RCC 7860 (cell line): ENCODE data around the gene KRT33A.
"Not testable (repeated sequence)": the region's sequence is repeated elsewhere in the genome, so short reads cannot be mapped to it uniquely, and the experiment has no call there.

Experiments used
- DNase-seq: peaks from one replicate; pipeline ENCODE4 v3.0.0-alpha.2; 2015; ENCODE audit warnings: low spot score
- FAIRE-seq: peaks from 2 replicates; lab custom pipeline; 2012; peaks lifted over from hg19 to GRCh38; lab: Jason Lieb, UNC

KRT33A gene

DNA sequence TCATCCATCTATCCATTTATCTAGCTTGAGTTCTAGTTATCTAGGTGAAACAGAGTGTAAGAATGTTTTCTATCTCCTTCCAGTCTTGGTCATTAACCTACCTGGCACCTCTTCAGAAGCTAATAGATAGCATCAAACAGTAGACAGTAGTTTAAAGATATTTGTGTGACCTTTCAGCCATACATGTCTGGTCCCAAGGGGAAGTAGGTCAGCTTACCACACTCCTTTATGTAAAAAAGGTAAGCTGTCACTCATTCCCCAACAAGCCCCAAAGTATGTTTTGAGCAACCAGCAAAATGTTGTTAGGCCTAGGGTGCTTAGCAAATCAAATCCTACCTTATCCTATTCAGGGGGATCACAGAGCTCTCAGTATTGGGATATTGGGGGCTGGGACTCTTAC lies 15.4 kb upstream of the KRT33A start:
- FAIRE-seq: no peak
- DNase-seq: no peak

DNA sequence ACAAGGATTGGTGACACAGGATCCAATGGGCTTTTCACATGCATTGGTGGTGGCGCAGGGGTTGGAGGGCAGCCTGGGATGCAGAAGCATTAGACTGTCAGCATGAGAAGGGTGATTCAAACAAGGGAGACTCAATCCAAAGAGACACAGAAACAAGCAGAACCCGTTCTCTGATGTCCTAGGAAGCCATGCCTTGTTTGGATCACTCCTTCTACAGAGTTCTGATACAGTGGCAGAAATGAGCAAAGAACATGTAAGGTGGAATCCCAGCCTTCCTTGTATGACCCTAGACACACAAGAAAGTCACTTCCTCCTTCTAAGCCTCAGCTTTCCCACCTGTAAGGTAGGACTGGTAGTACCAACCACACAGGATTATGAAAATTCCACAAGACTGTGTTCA lies 13.3 kb upstream of the KRT33A start:
- FAIRE-seq: no peak

DNA sequence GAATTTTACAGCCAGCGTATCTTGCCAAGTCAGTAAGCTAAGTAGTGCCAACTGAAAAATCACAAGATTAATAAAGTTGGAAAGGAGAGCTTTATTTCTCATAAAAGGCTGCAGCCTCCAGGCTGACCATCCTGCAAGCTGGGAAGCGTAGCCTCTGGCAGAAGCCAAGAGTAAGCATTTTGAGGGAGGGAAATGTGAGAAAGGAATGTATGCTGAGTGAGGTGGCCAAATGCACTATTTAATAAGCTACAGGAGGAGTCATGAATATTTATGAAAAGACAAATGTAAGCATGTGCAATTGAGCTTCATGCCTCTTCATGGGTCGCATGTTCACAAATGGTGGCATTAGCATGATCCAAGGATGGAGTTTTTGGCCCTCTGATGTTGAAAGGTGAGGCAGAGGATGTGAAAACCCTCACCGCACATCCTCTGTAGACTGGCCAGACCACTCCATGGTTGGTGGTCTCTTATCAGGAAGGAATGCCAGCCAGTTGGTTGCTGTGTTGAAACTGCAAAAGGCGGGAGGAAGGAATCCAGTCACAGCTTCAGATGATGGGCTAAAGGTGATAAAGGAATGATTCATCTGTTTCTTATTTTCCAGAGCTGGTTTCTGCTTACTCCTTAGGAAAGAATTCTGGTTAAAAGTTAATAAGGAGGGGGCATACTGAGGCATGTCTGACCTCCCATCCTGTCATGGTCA lies 9.8 kb upstream of the KRT33A start:
- FAIRE-seq: peak; percentile 98
- peak; percentile 98 for DNase-seq

More for the DNA sequence above, 13.3 kb upstream of the KRT33A start:
- DNase-seq: no peak

DNA sequence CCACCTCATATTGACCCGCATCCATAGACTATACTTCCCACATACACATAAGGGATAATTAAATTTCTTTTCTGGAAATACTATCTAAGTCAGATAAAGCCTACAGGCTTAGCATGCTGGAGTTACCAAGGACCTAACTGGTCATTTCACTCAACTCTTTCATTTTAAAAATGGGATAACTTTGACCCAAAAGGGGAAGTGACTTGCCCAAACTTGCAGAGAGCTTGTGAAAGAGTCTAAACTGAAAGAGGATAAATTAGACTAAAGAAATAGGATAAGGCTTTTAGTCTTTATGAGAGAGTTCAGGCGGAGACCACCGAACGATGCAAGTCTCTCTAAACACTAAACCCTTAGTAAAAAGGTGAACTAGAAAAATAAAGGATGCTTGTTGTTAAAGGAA lies 3.9 kb upstream of the KRT33A start:
- FAIRE-seq (no peak), DNase-seq (no peak)

DNA sequence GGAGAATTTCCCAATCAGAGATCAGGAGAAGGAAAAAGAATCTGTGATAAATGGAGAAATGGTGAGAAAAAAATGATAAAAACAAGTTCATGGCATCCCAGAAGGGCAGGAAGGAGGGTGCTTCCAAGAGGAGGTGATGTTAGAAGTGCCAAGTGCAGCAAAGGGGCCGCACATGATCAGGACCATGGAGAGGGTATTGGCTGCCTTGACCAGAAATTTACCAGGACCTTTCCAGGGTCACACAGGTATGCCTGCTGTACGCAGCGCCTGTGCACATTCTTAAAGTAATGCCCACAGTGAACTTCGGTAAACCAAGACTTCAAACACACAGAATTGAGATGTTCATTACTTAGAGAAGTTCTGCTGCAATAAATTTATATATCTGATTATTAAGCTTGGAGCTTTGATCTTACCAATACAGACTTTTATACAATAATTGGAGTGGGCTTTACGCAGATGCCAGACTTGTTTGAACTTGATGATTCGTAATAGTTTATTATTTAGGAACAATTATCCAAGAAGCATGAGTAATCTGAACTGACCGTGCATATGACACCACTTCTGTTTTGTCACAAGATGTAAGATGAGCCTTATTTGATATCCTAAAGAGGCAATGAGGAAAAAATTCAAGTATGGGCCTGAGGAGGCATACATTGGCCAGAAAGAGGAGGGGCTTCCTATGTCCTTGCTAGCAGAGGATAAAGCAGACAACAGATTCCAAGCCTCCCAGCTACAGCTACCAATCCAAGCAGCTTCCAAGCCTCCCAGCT lies 2.2 kb upstream of the KRT33A start:
- FAIRE-seq (no peak), DNase-seq (no peak)

DNA sequence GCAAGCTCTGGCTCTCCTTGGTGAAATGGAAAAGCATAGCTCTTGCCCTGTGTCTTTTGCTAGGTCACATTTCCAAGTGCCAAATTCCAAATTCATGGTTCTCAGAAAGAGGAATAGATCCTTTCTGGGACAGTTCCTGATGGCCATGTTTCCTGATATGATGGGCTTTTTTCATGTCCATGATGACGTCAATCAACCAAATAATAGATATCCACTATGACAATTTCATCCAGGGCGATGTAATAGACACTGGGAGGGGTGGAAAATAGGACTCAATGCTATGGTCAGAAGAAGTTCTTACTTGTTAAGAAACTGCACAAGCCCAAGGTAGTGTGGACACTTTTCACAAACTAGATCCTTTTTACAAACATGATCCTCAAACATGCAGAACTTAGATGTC lies 549 bp upstream of the KRT33A start:
- no peak for DNase-seq
- no peak for FAIRE-seq

DNA sequence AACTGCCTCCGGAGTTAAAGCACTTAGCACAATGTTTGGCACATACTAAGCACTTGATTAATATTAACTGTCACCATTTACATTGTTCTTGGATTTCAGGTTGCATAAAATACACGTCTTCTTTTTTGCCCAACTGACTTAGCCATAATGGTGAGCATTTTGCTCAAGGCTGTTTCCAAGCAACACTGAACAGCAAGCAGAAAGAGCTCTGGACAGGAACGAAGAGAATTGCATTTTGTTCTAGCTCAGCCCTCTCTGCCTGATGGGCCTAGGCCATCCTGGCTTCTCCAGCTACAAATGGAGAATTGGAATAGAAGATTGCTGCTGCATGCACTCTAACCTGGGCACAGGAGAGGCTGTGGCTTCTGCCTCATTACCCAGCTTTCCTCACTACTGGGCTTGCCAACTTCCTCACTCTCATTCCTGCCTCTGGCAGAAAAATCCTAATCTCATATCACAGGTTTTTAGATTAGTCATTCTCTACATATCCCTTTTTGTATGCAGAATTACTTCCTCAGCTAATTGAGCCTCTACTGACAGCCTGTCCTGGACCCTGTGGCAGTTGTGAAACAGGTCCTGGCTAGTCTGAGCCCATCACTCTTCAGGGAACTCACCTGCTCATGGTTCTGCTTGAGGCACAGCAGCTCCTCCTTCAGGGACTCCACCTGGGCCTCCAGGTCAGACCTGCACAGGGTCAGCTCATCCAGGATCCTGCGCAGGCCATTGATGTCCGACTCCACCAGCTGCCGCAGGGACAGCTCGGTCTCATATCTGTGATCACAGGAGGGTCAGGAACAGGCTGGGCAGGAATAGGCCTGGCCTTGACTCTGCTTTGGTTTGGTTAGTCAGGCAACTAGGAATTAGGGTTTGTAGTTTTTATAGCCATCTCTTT lies 2.5 kb downstream of the KRT33A start:
- no peak for FAIRE-seq
- no peak for DNase-seq

DNA sequence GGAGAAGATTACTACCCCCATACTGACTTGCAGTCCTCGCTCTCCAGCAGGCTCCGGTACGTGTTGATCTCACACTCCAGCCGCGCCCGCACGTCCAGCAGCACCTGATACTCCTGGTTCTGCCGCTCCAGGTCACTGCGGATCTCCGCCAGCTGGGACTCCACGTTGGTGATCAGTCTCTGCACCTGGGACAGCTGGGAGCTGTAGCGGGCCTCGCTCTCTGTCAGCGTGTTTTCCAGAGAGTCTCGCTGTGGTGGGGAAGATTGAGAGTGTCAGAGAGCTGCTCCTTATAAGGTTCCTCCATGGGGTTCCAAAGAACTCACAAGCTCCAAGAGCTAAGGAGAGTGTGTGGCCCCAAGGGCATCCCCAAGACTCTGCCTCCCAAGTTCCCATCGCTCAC lies 4.2 kb downstream of the KRT33A start:
- not testable (repeated sequence) for DNase-seq, FAIRE-seq

DNA sequence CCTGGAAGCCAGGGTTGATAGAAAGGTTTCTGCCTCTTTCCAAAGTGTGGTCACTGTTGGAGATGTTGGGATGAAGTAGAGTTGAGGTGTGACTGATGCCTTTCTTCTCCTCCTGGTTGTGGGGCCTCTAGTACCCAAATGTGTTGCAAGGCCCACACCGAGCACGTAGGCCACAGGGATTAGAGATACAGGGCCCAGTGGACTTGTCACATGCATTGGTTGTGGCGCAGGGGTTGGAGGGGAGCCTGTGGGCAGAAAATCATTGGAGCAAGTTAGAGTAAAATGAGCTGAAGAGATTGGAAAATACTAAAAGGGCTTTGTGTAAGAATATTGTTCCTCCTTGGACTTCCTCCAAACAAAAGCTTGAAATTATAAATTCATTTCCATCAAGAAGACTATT lies 4.6 kb downstream of the KRT33A start:
- DNase-seq (no peak), FAIRE-seq (no peak)

DNA sequence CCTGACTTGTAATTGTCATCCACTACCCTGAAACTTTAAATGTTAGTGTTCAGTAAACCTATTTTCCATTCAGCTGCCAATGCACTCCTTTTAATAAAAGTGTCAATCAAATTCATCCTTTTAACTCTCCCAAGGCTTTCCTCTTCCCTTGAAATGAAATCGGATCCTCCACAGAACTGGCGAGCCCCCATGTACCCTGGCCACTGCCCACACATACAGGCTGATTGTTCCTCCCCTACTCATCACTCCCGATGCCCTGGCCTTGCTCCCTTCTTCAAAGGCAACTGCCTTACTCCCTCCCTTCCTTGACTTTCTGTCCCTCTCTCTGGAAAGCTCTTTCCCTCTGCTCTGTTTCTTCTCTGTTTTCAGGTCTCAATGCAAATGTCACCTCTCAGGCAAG lies 7.6 kb downstream of the KRT33A start:
- no peak for FAIRE-seq
- DNase-seq: no peak

DNA sequence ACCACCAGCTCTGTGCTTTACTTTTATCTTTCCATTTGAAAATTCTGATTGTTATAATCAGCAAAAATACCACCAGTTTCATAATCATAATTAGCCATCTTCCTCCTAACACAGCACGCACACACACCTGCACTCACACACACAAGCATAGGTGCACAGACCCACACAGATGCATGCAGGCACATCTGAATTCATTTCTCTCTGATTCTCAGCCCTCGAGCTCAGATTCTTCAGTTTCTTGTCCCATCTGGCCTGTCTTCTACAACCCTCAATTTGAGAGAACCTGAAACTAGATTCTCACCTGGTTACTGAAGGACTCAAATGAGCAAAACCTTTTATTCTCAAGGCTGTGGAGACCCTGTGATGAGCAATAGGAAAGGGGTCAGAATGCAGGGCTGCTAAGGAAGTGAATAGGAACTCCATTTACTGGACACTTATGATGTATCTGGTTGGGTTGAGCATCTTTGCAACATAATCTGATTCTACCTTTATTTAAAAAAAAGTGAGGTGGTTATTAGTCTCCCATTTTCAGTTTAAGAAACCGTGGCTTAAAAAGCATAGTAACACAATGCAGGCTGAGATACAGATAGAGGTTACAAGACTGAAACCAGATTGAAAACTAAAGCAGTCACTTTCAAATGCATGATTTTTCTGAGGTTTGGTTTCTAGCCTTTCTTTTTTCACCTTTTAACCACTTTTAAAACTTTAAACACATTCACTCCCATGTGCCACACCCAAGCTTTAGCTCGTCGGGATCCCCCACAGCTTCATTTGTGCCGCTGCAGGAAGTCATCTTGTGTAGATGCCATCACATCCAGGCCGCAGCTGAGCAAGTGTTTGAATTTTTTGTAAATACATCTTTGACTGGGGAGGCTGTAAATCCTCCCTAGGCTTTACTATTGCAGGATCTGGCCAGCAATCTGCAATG lies 9.4 kb downstream of the KRT33A start:
- no peak for FAIRE-seq
- no peak for DNase-seq

DNA sequence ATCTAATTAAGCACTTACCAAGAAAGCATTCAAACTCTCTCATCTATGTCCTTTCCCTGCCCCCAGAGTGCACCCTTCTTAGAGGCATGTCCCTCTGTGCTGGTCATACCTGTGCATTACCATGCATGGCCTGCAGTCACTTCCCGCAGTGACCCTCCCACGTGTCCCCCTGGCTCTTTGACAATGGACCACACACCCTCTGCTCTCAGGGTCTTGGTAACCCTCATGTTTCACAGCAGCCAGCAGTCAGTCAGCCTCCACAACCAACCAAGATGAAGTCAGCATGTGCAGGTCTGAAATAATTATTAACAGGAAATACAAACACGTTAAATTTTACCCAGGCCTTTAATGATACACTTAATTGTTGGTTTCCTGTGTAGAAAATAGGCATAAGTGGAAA lies 10.1 kb downstream of the KRT33A start:
- no peak for DNase-seq
- FAIRE-seq: no peak

DNA sequence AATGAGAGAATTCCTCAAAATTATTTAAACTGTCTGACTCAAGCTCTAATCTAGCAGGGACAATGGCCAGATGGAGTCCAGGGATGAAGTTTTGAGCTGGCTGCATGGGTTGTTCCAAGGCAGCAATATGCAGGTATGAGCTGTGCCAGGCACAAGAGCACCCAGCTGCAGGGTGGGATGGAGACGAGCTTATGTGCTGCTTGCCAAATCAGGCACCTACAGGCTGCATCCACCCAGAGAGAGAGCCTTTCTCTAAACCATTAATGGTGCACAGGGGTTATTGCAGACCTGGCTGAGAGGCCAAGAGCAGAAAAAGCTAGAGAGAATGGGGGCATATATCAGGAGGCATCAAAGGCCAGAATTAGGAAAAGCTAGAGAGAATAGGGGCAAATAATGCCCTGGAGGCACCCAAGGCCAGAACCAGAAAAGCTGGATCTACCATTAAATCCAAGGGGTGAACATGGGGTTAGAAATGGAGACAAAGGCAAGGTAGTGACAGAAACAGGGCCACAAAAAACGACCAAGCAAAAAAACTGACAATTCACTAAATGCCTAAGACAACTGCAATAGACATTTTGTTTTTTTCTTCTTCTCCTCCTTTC lies 11.0 kb downstream of the KRT33A start:
- DNase-seq (no peak), FAIRE-seq (no peak)

DNA sequence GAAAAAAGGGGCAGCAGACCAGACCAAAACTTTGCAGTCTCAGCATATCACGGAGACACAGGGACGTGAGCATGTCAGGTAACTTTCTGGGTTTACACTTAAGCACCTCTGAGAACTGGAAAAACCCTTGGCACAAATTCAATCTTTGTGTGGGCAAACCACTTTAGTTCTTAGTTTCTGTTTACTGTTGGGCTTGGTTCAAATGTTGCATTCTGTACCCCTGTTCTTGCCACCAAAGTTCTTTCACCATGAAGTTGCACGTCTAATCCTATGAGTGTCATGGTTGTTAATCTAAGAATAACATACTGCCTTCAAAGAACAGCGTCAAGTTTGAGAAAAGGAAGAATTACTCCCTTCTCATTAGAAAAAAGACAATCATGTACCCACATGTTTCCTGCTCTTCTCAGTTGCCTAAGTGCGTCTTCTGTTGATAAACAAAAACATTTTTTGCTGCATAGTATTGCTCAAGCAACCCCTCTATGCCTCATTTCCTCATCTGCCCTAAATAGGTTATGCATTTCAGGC lies 11.6 kb downstream of the KRT33A start:
- FAIRE-seq: no peak
- no peak for DNase-seq

DNA sequence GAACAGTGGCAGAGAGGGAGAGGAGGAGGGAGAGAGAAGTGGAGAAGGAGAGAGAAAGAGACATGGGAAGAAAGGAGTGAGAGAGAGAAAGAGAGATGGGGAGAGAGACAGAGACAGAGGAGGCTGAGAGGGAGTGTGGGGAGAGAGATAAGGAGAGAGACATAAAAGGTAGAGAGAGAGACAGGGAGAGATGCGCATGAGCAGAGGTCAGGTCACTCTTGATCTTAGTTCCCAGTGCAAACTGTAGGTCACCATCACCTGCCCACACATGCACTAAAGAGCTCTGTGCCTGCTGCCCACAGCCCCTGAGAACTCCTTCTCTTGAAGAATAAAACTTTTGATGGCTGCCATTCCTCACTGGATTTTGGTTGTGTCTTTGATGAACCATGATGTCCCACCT lies 14.9 kb downstream of the KRT33A start:
- FAIRE-seq: no peak
- DNase-seq: no peak

DNA sequence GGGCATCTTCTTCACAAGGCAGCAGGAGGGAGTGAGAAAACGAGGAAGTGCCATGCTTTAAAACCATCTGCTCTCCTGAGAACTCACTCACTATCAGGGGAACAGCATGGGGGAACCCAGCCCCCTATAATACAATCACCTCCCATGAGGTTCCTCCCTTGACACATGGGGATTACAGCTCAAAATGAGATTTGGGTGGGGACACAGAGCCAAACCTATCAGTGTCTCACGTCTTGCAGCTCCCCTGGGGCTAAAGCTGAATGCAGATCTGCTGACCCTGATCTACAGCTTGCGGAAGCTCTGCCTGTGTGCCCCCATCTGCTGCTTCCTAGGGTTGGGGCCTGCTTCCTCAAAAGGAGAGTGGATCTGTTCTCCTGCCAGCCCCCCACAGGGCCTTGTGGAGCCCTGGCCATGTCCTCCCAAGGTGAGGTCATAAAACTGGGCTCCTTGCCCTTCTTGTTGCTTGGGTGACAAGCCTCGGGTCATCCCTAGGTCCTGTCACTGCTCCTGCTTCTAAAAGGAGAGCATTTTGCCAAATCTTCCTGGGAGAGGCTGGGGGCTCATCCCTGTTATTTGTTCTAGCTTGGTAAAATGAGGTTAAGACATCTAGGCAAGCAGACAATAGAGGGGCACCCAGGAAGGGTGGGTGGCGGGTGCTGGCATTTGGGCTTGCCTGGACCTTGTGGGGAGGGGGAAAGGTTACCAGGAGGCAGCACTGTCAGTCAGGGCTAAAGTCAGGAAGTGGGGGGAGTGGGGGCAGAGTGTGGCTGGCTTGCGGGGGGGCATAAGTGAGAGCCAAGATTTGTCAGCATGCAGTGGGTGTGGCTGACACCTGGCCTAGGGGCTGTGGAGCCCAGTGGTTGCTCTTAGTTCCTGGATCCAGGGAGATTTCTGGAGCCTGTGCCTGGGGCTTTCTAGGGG lies 16.0 kb downstream of the KRT33A start:
- FAIRE-seq (no peak), DNase-seq (no peak)

DNA sequence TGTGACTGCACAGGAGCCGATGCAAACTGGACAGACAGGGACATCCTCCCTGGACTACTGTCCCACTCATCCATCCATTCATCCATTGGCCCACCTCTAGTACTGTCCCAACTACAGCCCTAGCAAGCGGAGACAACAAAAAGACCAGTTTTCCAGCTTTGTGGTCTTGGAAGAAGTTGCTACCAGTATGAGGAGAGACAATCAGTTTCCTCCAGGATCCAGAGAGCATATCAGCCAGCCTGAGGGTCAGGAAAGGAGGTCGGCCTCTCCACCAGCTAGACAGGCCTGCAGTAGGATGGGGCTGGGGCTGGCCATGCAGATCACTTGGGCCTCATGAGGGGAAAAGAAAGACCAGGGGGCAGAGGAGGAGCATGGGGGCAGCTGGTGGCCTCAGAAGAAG lies 16.8 kb downstream of the KRT33A start:
- no peak for FAIRE-seq
- no peak for DNase-seq

DNA sequence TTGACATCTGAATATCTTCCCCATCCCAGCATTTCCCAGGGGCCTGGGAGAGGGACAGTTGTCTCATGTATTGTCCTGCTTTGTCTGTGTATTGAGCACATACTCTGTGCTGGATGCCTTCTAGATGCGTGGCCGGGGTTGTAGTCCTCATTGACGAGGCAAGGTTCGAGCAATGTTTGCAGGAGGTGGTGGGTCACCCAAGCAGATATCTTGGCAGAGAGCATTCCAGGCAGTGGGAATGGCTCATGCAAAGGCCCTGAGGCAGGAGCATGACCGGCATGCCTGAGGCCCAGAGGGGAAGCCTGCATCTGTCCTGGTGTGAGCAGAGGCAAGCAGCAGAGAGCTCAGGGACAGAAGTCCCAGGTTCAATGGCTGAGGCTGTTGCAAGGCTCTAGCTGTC lies 17.5 kb downstream of the KRT33A start:
- FAIRE-seq (no peak), DNase-seq (no peak)

DNA sequence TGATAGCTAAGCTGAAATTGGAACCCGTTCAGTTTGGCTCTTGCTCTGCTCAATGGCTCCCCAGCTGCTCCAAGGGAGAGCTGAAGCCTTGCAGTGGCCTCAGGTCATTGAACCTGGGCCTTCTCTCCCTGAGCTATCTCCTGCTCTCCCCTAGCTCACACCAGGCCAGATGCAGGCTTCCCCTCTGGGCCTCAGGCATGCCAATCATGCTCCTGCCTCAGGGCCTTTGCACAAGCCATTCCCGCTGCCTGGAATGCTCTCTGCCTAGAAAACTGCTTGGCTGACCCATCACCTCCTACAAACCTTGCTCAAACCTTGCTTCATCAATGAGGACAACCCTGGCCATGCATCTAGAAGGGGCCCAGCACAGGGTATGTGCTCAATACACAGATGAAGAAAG lies 18.4 kb downstream of the KRT33A start:
- DNase-seq (no peak), FAIRE-seq (no peak)
